ENCODE data around the gene JAK1.

DNA sequence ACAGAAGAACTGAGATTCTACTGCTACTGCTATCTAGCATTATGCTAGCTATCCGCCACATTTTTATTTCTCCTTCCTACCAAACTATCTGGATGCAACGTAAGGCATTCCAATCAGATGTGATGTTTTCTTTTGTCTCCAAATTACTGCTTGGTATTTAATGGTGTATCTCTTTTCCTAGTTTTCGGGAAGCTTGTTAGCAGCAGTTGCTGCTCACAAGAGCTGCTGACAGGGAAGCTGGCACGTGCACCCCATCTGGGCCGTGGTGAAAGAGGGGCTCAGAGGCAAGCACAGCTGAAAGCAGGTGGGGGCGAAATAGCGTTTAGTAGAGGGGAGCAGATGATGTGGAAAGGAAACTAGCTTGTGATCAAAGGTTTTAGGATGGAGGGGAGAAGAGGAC, 57.3 kb downstream of the JAK1 start:
- TF ChIP-seq, protein P1, sequence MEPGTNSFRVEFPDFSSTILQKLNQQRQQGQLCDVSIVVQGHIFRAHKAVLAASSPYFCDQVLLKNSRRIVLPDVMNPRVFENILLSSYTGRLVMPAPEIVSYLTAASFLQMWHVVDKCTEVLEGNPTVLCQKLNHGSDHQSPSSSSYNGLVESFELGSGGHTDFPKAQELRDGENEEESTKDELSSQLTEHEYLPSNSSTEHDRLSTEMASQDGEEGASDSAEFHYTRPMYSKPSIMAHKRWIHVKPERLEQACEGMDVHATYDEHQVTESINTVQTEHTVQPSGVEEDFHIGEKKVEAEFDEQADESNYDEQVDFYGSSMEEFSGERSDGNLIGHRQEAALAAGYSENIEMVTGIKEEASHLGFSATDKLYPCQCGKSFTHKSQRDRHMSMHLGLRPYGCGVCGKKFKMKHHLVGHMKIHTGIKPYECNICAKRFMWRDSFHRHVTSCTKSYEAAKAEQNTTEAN (CRISPR knock-in tag; IDR thresholded peaks at IDR 0.05) = no peak
- TF ChIP-seq POLR2A (conservative IDR thresholded peaks at IDR 0.05) (no peak), SRF (CRISPR knock-in tag; IDR thresholded peaks at IDR 0.05) (no peak), HNRNPLL (IDR thresholded peaks at IDR 0.05; ENCODE audit: low read depth, low read length, poor library complexity, severe bottlenecking) (no peak), ATF7 (IDR thresholded peaks at IDR 0.05) (no peak), ZBTB17 (CRISPR knock-in tag; IDR thresholded peaks at IDR 0.05) (no peak), HDAC2 (IDR thresholded peaks at IDR 0.05) (no peak), ZNF589 (CRISPR knock-in tag; IDR thresholded peaks at IDR 0.05; ENCODE audit: low read depth) (no peak), POLR2AphosphoS2 (IDR thresholded peaks at IDR 0.05; ENCODE audit: low read length) (no peak), NCOR1 (IDR thresholded peaks at IDR 0.05) (no peak), TRIM24 (IDR thresholded peaks at IDR 0.05) (no peak)
- TF ChIP-seq, protein P2, sequence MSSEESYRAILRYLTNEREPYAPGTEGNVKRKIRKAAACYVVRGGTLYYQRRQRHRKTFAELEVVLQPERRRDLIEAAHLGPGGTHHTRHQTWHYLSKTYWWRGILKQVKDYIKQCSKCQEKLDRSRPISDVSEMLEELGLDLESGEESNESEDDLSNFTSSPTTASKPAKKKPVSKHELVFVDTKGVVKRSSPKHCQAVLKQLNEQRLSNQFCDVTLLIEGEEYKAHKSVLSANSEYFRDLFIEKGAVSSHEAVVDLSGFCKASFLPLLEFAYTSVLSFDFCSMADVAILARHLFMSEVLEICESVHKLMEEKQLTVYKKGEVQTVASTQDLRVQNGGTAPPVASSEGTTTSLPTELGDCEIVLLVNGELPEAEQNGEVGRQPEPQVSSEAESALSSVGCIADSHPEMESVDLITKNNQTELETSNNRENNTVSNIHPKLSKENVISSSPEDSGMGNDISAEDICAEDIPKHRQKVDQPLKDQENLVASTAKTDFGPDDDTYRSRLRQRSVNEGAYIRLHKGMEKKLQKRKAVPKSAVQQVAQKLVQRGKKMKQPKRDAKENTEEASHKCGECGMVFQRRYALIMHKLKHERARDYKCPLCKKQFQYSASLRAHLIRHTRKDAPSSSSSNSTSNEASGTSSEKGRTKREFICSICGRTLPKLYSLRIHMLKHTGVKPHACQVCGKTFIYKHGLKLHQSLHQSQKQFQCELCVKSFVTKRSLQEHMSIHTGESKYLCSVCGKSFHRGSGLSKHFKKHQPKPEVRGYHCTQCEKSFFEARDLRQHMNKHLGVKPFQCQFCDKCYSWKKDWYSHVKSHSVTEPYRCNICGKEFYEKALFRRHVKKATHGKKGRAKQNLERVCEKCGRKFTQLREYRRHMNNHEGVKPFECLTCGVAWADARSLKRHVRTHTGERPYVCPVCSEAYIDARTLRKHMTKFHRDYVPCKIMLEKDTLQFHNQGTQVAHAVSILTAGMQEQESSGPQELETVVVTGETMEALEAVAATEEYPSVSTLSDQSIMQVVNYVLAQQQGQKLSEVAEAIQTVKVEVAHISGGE (CRISPR knock-in tag; IDR thresholded peaks at IDR 0.05) = no peak
- TF ChIP-seq, protein P3, sequence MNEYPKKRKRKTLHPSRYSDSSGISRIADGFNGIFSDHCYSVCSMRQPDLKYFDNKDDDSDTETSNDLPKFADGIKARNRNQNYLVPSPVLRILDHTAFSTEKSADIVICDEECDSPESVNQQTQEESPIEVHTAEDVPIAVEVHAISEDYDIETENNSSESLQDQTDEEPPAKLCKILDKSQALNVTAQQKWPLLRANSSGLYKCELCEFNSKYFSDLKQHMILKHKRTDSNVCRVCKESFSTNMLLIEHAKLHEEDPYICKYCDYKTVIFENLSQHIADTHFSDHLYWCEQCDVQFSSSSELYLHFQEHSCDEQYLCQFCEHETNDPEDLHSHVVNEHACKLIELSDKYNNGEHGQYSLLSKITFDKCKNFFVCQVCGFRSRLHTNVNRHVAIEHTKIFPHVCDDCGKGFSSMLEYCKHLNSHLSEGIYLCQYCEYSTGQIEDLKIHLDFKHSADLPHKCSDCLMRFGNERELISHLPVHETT (CRISPR knock-in tag; conservative IDR thresholded peaks at IDR 0.05 in 1 of 2, IDR thresholded peaks at IDR 0.05 in 1 of 2) = no peak

All from K562 (cell line).